Measurements from ENCODE around the gene BTD.

BTD gene

DNA sequence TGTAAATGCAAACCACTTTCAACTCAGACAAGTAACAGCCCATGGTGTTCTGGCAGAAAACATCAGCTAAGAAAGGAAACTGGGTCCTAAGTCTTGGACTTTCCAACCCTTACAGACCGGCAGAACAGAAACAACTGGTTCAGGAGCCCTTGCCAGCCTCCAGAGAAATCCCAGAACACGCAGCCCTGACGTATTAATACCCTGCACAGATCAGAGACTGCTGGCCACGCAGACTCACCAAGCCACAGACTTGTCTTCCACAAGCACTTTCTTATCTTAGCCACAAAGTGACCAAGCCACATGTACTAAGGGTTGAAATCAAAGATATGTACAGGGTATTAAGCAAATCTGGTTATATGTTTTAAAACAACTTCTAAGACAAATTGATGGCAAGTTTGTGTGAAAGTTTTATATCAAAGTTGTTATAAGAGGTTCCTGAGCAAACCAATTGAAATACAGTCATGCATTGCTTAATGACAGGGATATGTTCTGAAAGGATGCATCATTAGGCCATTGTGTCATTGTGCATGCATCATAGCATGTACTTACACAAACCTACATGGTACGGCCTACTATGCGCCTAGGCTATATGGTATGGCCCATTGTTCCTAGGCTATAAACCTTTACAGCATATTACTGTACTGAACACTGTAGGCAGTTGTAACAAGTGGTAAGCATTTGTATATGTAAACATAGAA lies 36.8 kb downstream of the BTD start:
- DNase-seq, result no peak

DNA sequence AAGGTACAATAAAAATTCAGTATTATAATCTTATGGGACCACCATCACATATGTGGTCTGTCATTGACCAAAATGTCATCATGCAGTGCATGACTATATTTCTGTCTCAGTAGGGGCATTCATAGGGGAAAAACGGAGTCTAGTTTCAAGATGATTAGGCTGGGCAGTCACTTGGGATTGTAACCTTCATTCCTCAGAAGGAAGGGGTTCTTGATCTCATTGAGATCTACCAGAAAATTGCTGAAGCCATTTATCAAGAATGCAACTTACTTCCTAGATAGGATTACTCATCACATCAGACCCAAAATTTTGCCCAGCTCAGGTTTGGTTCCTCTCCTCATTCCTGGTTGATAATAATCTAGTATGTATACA lies 37.3 kb downstream of the BTD start:
- no peak for DNase-seq

DNA sequence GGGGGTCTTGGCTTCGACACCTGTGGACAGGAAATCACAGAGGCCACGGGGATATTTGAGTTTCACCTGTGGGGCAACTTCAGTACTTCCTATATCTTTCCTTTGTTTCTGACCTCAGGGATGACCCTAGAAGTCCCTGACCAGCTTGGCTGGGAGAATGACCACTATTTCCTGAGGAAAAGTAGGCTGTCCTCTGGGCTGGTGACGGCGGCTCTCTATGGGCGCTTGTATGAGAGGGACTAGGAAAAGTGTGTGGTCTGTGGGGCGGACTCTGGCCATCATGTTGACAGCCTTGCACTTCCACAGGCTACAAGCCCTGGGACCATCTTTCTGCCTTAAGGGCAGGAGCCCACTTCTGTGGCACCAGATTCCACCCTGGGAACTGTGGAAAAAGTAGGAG lies 43.7 kb downstream of the BTD start:
- DNase-seq, result no peak

DNA sequence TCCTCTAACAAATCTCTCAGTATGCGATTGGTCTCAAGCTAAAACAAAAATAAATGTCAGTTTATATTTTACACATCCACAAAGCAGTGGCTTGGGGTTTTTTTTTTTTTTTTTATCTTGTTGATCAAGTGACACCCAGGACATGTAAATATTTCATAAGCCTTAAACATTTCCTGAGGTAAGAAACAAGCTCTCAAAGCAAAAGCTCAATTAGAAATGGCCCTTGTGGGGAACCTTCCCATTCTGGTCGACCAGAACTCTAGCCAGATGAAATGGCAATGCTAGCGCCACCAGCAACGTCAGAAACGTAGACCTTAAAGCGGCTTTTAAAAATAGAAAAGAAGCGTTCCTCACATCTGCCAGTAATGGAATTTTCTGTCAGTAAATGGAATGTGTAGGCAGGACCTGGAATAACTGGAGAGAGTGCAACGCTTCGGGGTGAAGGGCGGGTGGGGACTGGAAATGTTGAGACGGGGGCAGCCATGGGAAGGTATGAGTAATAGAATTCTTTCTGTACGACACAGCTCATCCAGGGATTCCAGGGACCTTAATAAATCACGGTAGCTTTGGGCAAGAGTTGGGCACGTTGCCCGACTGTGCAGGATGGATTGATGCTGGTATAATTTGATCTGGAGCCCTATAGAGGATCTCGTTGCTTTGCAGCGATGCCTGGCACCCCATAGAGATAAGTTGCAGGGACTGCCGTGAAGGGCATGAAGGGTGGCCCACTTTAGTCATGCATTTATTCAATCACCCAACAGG lies 44.4 kb downstream of the BTD start:
- DNase-seq, result no peak

DNA sequence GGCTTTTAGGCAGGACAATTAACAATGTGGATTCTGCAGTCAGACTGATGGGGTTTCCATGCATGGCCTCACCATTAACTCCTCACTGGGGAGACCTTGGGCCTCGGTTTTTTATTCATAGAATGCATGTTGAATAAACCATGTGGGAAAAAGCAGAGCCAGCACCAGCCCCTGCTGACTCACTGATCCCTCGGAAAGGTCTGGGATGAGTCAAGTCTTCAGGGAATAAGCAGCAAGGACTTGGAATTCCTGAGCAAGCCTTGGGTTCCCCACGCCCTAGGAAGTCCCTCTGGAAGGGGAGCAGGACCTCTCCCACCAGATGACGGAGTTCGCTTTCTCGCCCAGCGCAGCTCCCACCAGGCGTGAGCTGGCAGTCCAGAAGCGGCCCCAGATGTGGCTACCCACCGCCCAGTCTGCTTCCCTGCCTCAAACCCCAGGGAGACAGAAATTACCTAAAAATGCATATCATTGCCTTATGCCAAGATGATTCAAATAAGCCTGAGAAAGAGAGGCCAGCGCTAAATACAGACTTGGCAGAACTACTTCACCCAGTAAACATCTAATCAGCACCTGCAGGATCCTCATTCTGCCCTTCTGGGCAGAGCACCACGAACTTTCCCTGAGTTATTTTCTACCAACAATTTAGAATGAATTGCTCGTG lies 45.4 kb downstream of the BTD start:
- no peak for DNase-seq

DNA sequence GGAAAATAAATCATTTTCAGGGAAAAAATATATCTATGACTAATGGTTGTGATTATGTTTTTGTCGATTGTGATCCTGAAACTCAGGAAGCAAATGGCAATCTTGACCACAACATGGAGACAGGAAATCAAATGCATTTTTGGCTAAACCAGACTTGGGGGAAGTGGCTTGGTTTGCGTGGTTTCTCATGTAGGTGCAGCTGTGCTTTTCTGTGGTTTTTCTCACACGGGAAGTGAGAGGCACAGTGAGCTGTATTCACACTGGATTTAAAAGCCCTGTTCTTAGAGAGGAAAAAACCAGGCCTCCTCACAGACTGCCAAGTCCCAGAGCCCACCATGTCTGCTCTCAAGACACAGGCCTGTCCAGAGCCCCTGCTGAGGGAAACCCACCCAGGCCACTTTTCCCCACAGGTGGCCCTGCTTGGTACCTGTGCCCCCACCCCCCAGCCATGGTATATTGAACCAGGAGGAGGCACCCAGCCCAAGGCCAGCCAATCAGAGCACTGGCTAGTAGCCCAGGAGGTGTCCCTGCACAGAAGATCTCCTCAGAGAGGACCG lies 46.1 kb downstream of the BTD start:
- DNase-seq, result no peak

DNA sequence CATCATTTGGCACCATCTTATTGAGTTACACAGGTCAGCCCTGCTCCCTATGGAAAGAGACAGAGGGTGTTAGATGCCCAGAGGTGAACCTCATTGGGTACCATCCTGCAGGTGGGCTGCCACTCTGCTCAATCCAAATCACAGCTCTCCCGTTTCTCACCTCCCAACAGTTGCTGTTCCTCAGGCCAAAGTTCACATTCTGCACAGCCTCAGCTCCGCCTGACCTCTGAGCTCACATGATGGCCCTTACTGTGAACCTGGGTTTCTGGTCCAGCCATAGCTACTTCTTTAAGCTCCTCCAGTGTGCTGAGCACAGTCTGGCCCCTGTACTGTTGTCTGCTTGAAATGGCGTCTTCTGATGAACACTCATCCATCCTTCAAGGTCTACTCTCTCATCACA lies 47.8 kb downstream of the BTD start:
- DNase-seq, result no peak

DNA sequence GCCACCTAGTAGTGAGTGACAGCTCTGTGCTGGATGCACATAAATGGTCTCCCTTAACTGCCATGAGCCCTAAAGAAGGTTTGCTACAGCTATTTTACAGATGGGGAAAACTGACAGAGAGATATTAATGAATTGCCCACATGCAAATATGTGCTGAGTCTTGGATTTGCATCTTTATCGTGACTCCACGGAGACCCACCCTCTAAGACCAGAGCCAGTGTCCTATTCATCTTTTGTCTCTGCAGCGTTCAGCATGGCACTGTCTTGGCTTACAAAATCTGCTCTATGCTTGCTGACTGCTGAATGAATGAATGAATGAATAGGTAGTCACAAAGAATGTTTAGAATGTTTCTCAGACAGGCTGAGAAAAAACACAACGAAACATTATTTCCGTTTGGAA lies 48.3 kb downstream of the BTD start:
- DNase-seq, result no peak

DNA sequence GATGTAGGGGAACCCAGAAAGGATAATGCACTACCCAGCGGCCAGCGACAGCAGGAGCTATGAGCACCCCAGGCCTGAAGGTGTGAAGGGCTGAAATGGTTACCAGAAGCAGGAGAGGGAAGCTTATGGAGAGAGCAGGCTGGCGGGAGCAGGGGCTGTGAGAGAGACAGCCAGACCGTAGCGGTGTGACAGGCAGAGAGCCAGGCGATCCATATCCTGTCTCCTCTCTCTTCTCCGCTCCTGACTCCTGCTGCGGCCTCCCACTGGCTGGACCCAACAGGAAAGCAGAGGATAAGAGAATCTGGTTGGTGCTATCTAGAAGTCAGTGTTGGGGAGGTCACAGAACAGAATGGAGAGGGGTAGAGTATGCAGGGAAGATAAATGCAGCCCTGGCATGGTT lies 49.9 kb downstream of the BTD start:
- no peak for DNase-seq

DNA sequence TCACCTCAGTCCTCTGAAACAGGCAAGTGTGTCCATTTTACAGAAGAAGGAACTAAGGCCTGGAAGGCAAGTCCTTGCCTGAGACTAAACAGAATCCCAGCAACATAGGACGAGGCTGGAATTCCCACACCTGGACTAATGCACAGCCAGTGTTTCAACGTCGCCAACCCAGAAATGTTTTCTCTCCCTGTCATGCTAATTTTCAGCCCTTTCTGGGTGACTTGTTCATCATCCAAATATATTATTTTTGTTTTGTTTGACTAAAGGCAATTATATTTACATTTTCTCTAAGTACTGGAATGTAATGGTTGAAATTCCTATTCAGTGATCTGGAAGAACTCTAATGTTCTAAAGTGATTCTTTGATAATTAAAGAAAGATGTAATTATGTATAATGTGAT lies 51.8 kb downstream of the BTD start:
- no peak for DNase-seq

DNA sequence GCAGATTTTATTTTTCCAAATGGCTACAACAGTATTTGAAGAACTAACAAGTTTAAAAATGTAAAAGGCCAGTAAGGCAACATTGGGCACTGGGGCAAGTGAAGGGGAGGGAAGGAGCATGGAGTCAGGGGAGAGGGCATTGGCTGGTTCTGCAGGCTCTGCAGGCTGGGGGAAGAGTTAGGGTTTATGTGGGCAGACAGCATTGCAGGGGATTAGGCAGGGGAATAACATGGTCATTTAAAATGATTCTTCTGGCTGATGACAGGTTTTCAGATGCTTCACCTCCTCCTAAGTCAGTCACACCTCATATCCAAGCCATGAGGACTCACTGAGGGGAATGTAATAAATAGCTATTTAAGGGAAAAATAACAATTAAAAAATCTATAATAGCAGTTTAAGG lies 52.6 kb downstream of the BTD start:
- DNase-seq, result no peak

DNA sequence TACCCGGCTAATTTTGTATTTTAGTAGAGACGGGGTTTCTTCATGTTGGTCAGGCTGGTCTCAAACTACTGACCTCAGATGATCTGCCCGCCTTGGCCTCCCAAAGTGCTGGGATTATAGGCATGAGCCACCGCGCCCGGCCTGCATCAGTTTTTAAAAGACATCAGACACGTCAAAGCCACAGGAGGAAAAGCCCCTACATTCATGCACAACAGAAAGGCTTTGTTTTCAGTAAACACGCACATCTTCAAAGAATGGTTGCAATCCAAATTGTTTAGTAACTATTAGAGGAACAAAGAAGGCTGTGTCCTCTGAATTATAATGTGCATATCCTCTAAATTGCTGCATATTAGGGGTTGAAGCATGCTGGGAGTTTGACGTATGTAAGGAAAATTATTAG lies 53.3 kb downstream of the BTD start:
- no peak for DNase-seq

DNA sequence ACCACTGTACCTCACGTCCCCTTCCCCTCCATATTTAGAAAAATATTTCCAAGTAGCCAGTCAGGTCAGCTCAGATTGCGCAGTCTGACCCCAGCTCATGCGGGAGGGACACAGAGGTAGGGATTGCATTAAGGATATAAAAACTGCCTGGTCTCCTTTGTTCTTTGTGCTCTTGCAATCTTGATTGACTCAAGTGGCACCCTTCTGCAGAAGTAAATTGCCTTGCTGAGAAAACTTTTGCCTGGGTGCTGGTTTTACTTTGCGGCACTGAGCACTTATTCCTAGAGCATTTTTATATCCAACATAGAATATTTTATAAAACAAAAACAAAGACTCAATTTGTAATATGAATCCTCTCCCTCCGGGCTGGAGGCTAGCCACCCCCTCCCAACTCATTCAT lies 54.8 kb downstream of the BTD start:
- DNase-seq, result no peak

DNA sequence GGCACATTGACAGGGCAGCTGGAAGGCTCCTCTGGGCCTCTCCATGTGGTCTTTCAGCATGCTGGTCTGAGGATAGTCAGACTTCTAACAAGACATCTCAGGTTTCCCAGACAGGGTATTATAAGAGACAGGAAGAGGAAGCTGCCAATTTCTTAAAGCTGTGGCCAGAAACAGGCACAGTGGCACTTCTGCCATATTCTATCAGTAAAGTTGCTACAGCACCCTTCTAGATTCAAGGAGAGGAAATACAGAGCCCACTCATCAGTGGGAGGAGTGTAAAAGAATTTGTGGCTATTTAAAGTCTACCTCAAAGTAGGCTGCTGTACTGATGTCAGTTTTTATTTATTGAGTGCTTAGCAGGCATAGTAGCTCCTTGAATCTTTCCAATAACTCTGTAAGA lies 55.5 kb downstream of the BTD start:
- no peak for DNase-seq

DNA sequence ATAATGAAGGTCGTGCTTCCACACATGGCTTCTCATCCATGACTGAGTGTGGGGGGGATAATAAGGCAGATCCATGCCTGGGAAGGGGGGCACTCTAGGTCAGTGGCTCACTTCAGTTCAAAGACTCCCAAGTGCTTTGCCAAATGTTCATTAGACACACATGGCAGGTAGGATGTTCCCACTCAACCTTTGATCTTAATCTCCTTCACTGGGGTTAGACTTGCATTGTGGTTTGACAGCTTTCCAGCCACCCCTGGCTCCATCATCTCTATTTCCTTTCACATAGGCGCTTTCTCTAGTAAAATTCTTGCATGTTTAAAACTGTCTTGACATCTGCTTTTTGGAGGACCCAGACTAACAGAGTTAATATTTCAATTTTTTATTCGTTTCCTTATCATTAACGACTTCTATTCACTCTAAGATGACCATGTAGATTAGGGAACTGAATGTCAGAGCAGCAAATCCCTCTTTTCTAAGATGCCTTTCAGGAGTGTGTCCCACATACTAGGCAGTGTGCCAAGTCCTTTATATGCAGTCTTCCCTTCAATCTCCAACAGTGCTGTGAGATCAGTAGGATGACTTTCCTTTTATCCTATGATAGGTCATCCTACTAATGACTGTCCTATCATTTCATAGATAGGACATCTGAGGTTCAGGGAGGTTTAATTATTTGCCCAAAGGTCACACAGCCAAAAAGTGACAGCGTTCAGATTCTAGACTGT lies 57.9 kb downstream of the BTD start:
- peak; percentile 24 for DNase-seq

DNA sequence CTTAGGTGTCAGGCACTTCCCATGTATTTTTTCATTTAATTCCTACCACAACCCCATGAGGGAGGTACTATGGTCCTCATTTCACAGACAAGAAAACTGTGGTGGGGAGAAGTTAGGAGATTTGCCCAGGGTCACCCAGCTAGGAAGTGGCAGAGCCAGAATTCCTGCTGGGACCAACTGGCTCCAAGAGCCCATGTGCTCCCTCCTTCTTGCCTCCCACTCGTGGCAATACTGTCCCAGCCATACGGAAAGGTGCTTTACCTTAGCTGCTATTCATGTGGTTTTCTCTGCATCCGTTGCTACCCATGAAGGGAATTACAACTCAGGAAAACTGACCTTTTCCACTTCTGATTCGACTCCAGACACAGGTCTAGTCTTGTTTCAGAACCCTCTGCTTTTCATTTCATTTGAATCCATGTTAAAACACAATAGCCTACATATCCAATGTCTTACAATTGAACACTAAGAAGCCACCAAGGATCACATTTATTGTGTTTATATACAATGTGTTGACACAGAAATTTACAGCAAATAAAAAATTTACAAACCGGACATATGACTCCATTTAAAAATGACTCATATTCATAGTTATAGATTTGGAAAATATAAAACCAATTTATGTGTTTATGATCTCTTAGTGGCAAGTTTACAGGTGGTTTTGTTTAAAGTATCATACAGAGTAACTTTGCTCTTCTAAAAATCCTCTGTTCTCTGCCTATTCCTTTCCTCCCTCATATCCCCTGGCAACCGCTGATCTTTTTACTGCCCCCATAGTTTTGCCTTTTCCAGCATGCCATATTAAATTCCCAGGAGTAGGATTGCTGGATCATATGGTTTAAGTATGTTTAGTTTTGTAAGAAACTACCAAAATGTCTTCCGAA lies 58.8 kb downstream of the BTD start:
- no peak for DNase-seq

DNA sequence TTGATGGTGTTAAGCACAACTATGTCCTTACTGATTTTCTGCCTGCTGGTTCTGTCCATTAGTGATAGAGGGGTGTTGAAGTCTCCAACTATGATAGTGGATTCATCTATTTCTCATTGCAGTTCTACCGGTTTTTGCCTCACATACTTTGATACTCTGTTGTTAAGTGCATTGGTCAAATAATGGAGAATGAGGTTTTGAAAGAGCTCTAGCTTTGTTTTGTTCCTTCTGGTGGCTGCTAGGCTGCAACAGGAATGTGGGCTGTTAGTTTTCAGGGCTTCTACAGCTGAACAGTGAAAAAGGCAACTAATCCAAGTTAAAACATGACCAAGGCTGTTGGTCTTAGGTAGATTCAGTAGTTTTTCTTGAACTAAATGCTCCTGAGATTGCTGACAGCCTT lies 62.6 kb downstream of the BTD start:
- no peak for DNase-seq

DNA sequence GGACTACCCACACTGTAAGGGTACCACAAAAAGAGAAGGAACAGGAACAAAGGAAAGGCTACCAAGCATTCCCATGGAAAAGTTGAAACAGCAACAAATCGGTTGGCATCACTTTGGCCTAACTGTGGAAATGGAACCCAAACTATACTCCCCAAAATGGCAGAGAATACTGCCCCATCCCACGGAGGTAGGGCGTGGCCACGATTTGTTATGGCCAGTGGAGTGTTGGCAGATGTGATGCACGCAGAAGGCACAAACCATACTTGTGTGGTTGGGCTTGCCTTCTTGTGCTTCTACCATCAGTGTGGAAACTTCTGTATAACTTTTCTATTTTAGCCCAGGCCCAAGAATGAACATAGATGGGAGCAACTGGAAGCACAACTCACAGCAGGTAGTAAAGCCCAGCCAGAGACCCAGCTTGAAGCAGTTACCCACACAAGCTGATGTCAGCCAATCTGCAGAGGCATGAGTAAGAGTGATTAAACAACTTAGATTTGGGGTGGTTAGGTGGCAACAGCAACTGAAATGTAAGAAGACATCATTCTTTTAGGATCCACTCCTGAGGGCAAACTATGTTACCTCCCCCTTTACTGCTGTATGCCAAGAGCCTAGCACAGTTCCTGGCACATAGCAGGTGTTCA lies 64.1 kb downstream of the BTD start:
- DNase-seq, result no peak

DNA sequence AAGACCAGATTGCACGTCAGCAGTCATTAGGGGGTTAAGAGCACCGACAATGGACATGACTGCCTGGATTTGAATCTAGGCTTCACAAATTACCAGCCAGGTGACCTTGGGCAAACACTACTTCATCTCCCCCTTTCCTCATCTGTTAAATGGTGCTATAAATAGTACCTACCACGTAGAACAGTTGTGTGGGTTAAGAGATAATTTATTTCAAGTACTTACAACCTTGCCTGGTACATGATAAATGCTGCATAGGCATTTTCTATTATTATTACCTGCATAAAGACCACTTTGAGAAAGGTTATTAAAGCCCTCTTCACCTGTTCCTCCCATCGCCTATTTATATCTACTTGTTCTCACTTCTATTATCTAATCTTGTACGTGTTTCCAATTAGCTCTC lies 64.7 kb downstream of the BTD start:
- no peak for DNase-seq

DNA sequence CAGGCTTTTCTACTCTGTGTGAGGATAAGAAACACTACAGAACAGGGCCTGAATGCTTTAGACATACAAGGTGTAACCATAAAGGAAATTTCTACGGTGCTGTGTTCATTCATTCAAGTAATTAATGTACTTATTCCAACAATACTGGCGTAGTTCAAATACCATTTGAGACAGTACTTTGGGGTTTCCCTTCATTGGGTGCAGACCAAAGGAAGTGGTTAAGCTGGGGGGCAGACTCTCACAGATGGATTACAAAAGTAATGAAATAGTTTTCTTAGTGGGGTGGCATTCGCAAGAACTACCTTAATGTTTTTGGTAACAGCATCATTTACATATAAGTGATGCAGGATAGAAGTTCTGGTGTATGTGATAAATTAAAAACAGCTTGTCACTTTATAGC lies 65.9 kb downstream of the BTD start:
- DNase-seq, result no peak

DNA sequence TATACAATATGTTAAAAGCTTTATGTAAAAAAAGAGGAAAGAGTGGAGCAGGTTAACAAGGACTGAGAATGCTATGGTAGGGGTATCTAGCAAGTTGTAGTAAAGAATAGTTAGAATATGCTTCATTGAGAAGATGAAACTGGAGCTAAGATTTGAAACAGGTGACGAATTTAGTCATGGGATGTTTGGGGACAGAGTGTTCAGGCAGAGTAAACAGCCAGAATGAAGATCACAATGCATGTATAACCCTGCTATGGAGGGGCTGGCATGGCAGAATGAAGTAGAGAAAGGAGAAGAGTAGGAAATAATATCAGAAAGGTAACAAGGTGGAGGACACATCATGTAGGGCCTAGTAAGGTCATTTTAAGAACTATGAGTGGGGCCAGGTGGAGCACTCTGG lies 72.0 kb downstream of the BTD start:
- DNase-seq, result no peak

DNA sequence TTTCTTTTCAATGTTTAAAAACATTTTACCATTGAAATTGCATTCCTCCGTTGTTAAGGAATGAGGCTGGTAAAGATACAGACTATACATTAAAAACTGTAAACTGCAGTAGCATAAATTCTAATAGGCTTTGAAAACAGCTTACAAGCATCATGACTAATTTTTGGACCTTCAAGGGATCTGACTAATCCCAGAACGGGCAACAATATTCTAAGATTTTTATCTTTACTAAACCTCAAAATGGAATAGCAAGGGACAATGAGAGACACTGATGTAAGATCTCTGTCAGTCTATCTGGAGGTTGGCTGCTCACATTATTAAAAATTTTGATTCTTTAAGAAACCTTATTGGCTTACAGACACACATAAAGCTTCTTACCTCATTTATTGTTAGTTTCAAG lies 74.7 kb downstream of the BTD start:
- no peak for DNase-seq

Measured in DMS53 (cell line).